ENCODE data around the gene COX18. TPM values are rescaled to one million over a fixed set of nuclear protein-coding genes. Genes with fewer than 3 reads are reported as not detected.

The COX18 gene
- polyA plus RNA-seq, 2 of the 4 experiments (the other 2 are of a cell fraction), result 9.7 to 17.6 TPM

- no peak for FAIRE-seq
- DNase-seq (ENCODE audit: low read depth in 1 of 2, low spot score in 1 of 2), result peak in 1 of 2 experiments; percentile 60
Measured at GRCh38 chr4:73103799-73104503, 34.4 kb upstream of the COX18 start.

GRCh38 chr4:73099143-73099542 lies 29.6 kb upstream of the COX18 start:
- peaks cover 7% of the 10 kb centered on the region for H3K4me1 ChIP-seq
- H3K4me3 ChIP-seq, result no peak overlapping the region
- ATAC-seq (peak; percentile 24 to 40; a peak in 2 of 6 replicates), DNase-seq (ENCODE audit: low read depth in 1 of 2, low spot score in 1 of 2) (no peak), FAIRE-seq (no peak)
- no peak overlapping the region for H3K27ac ChIP-seq
- TF ChIP-seq TP53 (CRISPR knock-in tag; IDR thresholded peaks at IDR 0.05) (no peak), GATA3 (IDR thresholded peaks at IDR 0.05; ENCODE audit: borderline replicate concordance) (no peak), RCOR1 (IDR thresholded peaks at IDR 0.05; ENCODE audit: low read depth, low read length) (no peak), RARB (CRISPR knock-in tag; IDR thresholded peaks at IDR 0.05) (no peak), HDAC2 (IDR thresholded peaks at IDR 0.05) (no peak), EHMT2 (IDR thresholded peaks at IDR 0.05; ENCODE audit: low read depth) (no peak), RNF2 (IDR thresholded peaks at IDR 0.05; ENCODE audit: borderline replicate concordance, low read depth) (no peak), POLR2AphosphoS2 (conservative IDR thresholded peaks at IDR 0.05; ENCODE audit: low read length) (no peak), RFX5 (IDR thresholded peaks at IDR 0.05) (no peak), HOXB13 (CRISPR knock-in tag; IDR thresholded peaks at IDR 0.05; ENCODE audit: low read depth) (no peak)
- TF ChIP-seq, protein P1, sequence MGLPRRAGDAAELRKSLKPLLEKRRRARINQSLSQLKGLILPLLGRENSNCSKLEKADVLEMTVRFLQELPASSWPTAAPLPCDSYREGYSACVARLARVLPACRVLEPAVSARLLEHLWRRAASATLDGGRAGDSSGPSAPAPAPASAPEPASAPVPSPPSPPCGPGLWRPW (IDR thresholded peaks at IDR 0.05), result no peak
- TF ChIP-seq, protein P2, sequence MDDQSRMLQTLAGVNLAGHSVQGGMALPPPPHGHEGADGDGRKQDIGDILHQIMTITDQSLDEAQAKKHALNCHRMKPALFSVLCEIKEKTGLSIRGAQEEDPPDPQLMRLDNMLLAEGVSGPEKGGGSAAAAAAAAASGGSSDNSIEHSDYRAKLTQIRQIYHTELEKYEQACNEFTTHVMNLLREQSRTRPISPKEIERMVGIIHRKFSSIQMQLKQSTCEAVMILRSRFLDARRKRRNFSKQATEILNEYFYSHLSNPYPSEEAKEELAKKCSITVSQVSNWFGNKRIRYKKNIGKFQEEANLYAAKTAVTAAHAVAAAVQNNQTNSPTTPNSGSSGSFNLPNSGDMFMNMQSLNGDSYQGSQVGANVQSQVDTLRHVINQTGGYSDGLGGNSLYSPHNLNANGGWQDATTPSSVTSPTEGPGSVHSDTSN (IDR thresholded peaks at IDR 0.05), result no peak
- POLR2A ChIA-PET, result no interaction called here
- WGBS (ENCODE audit: missing lambda C conversion rate), result 93% methylated on average over 6 of the region's 7 CpGs
- H3K4me2 ChIP-seq, result no peak overlapping the region
- H3K9me3 ChIP-seq, result no peaks in the 10 kb centered on the region
- CTCF ChIA-PET, result no interaction called here

More at GRCh38 chr4:73103799-73104503, 34.4 kb upstream of the COX18 start:
- no peak for TF ChIP-seq FOSB (CRISPR knock-in tag; IDR thresholded peaks at IDR 0.05)
- TF ChIP-seq HOXB5 (CRISPR knock-in tag; IDR thresholded peaks at IDR 0.05), result no peak
- TF ChIP-seq, protein P2 (IDR thresholded peaks at IDR 0.05), result no peak
- no peak for TF ChIP-seq FOSL2 (IDR thresholded peaks at IDR 0.05)
- no peak for TF ChIP-seq FOSL2 (CRISPR knock-in tag; IDR thresholded peaks at IDR 0.05)
- TF ChIP-seq, protein P3, sequence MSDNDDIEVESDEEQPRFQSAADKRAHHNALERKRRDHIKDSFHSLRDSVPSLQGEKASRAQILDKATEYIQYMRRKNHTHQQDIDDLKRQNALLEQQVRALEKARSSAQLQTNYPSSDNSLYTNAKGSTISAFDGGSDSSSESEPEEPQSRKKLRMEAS (IDR thresholded peaks at IDR 0.05), result peak; percentile 49; the same call in 1 of the 2 replicates
- TF ChIP-seq TFCP2L1 (CRISPR knock-in tag; IDR thresholded peaks at IDR 0.05), result no peak
- TF ChIP-seq, protein P4, sequence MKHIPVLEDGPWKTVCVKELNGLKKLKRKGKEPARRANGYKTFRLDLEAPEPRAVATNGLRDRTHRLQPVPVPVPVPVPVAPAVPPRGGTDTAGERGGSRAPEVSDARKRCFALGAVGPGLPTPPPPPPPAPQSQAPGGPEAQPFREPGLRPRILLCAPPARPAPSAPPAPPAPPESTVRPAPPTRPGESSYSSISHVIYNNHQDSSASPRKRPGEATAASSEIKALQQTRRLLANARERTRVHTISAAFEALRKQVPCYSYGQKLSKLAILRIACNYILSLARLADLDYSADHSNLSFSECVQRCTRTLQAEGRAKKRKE (CRISPR knock-in tag; IDR thresholded peaks at IDR 0.05; ENCODE audit: low read depth), result no peak
- TF ChIP-seq CBX8 (IDR thresholded peaks at IDR 0.05), result no peak
- TF ChIP-seq CHD4 (IDR thresholded peaks at IDR 0.05; ENCODE audit: borderline replicate concordance), result no peak
- no peak for TF ChIP-seq EHF (CRISPR knock-in tag; IDR thresholded peaks at IDR 0.05)
- peak; percentile 70 for TF ChIP-seq MAFK (IDR thresholded peaks at IDR 0.05; ENCODE audit: partially characterized antibody)
- TF ChIP-seq RARB (CRISPR knock-in tag; IDR thresholded peaks at IDR 0.05), result no peak
- TF ChIP-seq KDM1A (IDR thresholded peaks at IDR 0.05; ENCODE audit: low read depth), result no peak
- no peak for TF ChIP-seq HOXA7 (CRISPR knock-in tag; IDR thresholded peaks at IDR 0.05)
- Histone ChIP-seq H3K4me1 (peaks cover 15% of the 10 kb centered on the region), H3K4me2 (peak overlapping the region; percentile 46), H3K9me3 (no peaks in the 10 kb centered on the region), H3K4me3 (no peak overlapping the region), H3K27ac (peak overlapping the region; percentile 33 to 60; a peak in 4 of 6 replicates)
- WGBS (ENCODE audit: missing lambda C conversion rate), result 59% methylated on average over 8 of the region's 8 CpGs
- CTCF ChIA-PET, result no interaction called here
- peak; percentile 43 to 78; a peak in 3 of 6 replicates for ATAC-seq
- POLR2A ChIA-PET, result interaction anchor here (0.9 kb wide), 1 partner anchor 155 kb away, joined by 4 read pairs; the partner anchor contains the start of gene ANKRD17
